Loucy (cell line): ENCODE results near the gene SYNE2.

Experiments used
- H2AFZ ChIP-seq: fragments of 200-600 bp; sonication (generic); 2 replicates; pipeline ENCODE4 v1.6.0; 2016; ENCODE audit warnings: antibody characterized with exemption, mild to moderate bottlenecking, low read length, moderate library complexity
- H3F3A ChIP-seq: fragments of 200-600 bp; 2 replicates; pipeline ENCODE4 v1.6.0; 2016; ENCODE audit warnings: antibody characterized with exemption, low read depth, mild to moderate bottlenecking
- H3K27me3 ChIP-seq: fragments of 200-600 bp; sonication (generic); 2 replicates; pipeline ENCODE4 v1.6.1; 2014; ENCODE audit warnings: low read length, mild to moderate bottlenecking; ENCODE audit not compliant: insufficient read depth, poor library complexity, severe bottlenecking
- H3K36me3 ChIP-seq: fragments of 200-600 bp; sonication (generic); 2 replicates; pipeline ENCODE4 v1.6.1; 2016; ENCODE audit warnings: low read length; ENCODE audit not compliant: insufficient read depth
- H3K4me1 ChIP-seq: fragments of 200-600 bp; sonication (generic); 2 replicates; pipeline ENCODE4 v1.5.1; 2014; ENCODE audit warnings: low read length, mild to moderate bottlenecking; ENCODE audit not compliant: insufficient read depth, poor library complexity, severe bottlenecking
- H3K4me2 ChIP-seq: fragments of 200-600 bp; sonication (generic); 2 replicates; pipeline ENCODE4 v1.6.0; 2014; ENCODE audit warnings: antibody characterized with exemption, low read length, low read depth, mild to moderate bottlenecking; ENCODE audit not compliant: poor library complexity, severe bottlenecking
- H3K4me3 ChIP-seq: fragments of 200-600 bp; sonication (generic); 2 replicates; pipeline ENCODE4 v1.5.1; 2014; ENCODE audit warnings: low read length, mild to moderate bottlenecking, mixed read lengths; ENCODE audit not compliant: poor library complexity, severe bottlenecking
- H3K79me2 ChIP-seq: fragments of 200-600 bp; sonication (generic); 2 replicates; pipeline ENCODE4 v1.6.1; 2014; ENCODE audit warnings: low read length; ENCODE audit not compliant: insufficient read depth
- H3K9ac ChIP-seq: fragments of 200-600 bp; sonication (generic); 2 replicates; pipeline ENCODE4 v1.6.0; 2014; ENCODE audit warnings: mild to moderate bottlenecking, low read depth, low read length, moderate library complexity; ENCODE audit not compliant: poor library complexity, severe bottlenecking
- H3K9me2 ChIP-seq: fragments of 200-600 bp; sonication (generic); replicated peaks from 2 replicates; pipeline ENCODE4 v1.6.1; 2016; ENCODE audit warnings: low read depth, low read length, mixed read lengths
- H3K9me3 ChIP-seq: fragments of 200-600 bp; sonication (generic); 2 replicates; pipeline ENCODE4 v1.6.1; 2014; ENCODE audit warnings: mild to moderate bottlenecking, antibody characterized with exemption, low read length, low read depth; ENCODE audit not compliant: insufficient read depth
- H4K20me1 ChIP-seq: fragments of 200-600 bp; sonication (generic); 2 replicates; pipeline ENCODE4 v1.6.0; 2014; ENCODE audit warnings: antibody characterized with exemption, low read length, mild to moderate bottlenecking; ENCODE audit not compliant: insufficient read depth, poor library complexity, severe bottlenecking
- EZH2phosphoT487 ChIP-seq: fragments of 200-600 bp; IDR thresholded peaks from 2 replicates; pipeline ENCODE4 v1.6.1; 2018; ENCODE audit warnings: antibody characterized with exemption, mild to moderate bottlenecking, moderate library complexity, borderline replicate concordance
- TF ChIP-seq, protein P1 (sequence below): fragments of 200-600 bp; sonication (generic); conservative IDR thresholded peaks from 2 replicates; pipeline ENCODE4 v1.5.1; 2014; ENCODE audit warnings: mild to moderate bottlenecking, antibody characterized with exemption, low read length

The SYNE2 gene

DNA sequence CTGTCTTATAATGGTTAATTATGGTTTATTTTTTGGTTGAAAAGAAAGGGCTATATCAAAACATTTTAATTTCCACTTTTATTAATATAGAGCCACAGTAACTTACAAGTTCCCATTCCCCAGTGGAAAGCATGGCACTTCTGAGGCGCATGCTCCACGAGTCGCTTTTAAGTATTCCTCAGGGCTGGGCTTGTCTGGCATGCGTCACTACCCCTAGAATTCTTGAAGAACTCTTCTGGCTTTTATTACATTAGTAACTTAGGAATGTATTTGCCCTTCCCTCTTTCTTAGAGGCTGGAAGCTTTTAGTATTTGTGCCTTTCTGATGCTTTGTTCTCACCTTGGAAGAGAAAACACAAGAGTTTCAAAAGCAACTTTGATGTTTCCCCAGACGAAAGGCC lies 360.3 kb downstream of the SYNE2 start:
- Histone ChIP-seq H3K4me3 (no peak overlapping the region), H3K9ac (no peak overlapping the region), H3K4me2 (no peak overlapping the region), H3F3A (no peaks in the 10 kb centered on the region), H3K4me1 (no peaks in the 10 kb centered on the region), H4K20me1 (no peaks in the 10 kb centered on the region), H3K9me3 (no peaks in the 10 kb centered on the region), H3K79me2 (no peaks in the 10 kb centered on the region), H3K27me3 (no peaks in the 10 kb centered on the region), H3K36me3 (peaks cover 62% of the 10 kb centered on the region), H3K9me2 (no peaks in the 10 kb centered on the region), H2AFZ (no peak overlapping the region)
- TF ChIP-seq EZH2phosphoT487, result no peak
- TF ChIP-seq, protein P1, sequence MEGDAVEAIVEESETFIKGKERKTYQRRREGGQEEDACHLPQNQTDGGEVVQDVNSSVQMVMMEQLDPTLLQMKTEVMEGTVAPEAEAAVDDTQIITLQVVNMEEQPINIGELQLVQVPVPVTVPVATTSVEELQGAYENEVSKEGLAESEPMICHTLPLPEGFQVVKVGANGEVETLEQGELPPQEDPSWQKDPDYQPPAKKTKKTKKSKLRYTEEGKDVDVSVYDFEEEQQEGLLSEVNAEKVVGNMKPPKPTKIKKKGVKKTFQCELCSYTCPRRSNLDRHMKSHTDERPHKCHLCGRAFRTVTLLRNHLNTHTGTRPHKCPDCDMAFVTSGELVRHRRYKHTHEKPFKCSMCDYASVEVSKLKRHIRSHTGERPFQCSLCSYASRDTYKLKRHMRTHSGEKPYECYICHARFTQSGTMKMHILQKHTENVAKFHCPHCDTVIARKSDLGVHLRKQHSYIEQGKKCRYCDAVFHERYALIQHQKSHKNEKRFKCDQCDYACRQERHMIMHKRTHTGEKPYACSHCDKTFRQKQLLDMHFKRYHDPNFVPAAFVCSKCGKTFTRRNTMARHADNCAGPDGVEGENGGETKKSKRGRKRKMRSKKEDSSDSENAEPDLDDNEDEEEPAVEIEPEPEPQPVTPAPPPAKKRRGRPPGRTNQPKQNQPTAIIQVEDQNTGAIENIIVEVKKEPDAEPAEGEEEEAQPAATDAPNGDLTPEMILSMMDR, result no peak

DNA sequence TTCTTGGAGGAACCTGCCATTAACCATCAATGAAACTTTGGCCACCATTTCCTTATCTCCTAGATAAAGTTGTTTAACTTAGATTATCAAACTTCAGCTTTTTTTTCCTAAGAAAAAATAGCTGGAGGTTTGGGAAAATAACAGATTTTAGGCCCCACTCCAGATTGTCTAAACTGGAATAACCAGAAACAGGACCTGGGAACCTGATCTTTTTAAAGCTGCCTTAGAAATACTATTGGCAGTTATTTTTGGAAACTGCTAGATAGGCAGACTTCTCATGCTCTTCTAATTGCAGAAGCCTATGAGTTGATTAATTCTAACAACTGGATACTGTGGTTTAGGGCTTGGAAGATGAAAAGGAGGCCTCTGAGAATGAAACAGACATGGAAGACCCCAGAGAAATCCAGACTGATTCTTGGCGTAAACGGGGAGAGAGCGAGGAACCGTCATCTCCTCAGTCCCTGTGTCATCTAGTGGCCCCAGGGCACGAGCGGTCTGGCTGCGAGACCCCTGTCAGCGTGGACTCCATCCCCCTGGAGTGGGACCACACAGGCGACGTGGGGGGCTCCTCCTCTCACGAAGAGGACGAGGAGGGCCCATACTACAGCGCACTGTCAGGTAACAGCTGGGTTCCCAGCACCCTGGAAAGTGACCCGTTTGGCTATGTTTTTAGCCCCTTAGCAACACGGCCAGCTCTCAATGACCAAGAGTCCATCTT lies 361.2 kb downstream of the SYNE2 start:
- H2AFZ ChIP-seq, result no peak overlapping the region
- no peak overlapping the region for H3K4me3 ChIP-seq
- peaks cover 62% of the 10 kb centered on the region for H3K36me3 ChIP-seq
- TF ChIP-seq, protein P1, result no peak
- TF ChIP-seq EZH2phosphoT487, result no peak
- no peaks in the 10 kb centered on the region for H3K4me1 ChIP-seq
- no peak overlapping the region for H3K4me2 ChIP-seq
- H3K79me2 ChIP-seq, result no peaks in the 10 kb centered on the region
- no peaks in the 10 kb centered on the region for H3F3A ChIP-seq
- H3K9me3 ChIP-seq, result no peaks in the 10 kb centered on the region
- H3K9me2 ChIP-seq, result no peaks in the 10 kb centered on the region
- H4K20me1 ChIP-seq, result no peaks in the 10 kb centered on the region
- H3K9ac ChIP-seq, result no peak overlapping the region
- H3K27me3 ChIP-seq, result no peaks in the 10 kb centered on the region

DNA sequence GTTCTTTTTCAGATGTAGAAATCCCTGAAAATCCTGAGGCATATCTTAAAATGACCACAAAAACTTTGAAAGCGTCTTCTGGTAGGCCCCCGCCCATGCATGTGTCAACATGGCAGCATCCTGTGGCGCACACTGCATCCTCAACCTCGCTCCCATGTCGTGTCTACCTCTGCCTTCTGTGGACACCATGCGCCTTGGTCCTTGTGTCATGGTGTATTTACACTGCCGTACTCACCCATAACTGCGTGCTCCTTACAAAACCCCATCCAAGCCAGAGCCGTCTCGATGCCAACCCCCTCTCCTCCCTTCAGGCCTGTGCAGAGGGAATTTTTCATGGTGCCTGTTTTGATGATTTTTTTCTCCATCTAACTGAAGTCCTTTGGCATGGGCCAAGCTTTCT lies 362.5 kb downstream of the SYNE2 start:
- Histone ChIP-seq H2AFZ (no peak overlapping the region), H3K4me3 (no peak overlapping the region), H3F3A (no peaks in the 10 kb centered on the region), H3K9me2 (no peaks in the 10 kb centered on the region), H3K4me1 (peaks cover 4% of the 10 kb centered on the region), H3K27me3 (no peaks in the 10 kb centered on the region), H3K9me3 (no peaks in the 10 kb centered on the region), H3K9ac (no peak overlapping the region), H3K79me2 (no peaks in the 10 kb centered on the region), H3K36me3 (peaks cover 62% of the 10 kb centered on the region), H3K4me2 (no peak overlapping the region), H4K20me1 (no peaks in the 10 kb centered on the region)
- no peak for TF ChIP-seq EZH2phosphoT487
- TF ChIP-seq, protein P1, result no peak
